Right lobe of liver (tissue), 6 donors: ENCODE measurements around the gene SREBF2. TPM values are rescaled to one million over a fixed set of nuclear protein-coding genes. Genes with fewer than 3 reads are reported as not detected.

Experiments used
- ATAC-seq, 4 donors: fragments of 200-7000 bp; cut with Tn5 transposase; one replicate each; pipeline ENCODE4 v1.9.1; 2020; ENCODE audit warnings: mild to moderate bottlenecking in 4 of 4, moderate library complexity in 4 of 4
- DNase-seq, 3 donors: peaks; one replicate each; pipeline ENCODE4 v3.0.0-alpha.2; 2020
- H3K27ac ChIP-seq, 3 donors: fragments of 200-600 bp; one replicate each; pipeline ENCODE4 v1.8.0; 2022
- H3K27me3 ChIP-seq, 2 donors: fragments of 200-600 bp; one replicate each; pipeline ENCODE4 v1.8.0; 2022
- H3K36me3 ChIP-seq, 4 donors: fragments of 200-600 bp; sonication (generic) in 1 of 4; one replicate each; pipeline versions ENCODE4 v1.5.1 to v1.8.0; 2017 to 2022; ENCODE audit warnings: control low read depth in 1 of 4
- H3K4me1 ChIP-seq, 4 donors: fragments of 200-600 bp; sonication (generic) in 1 of 4; one replicate each; pipeline versions ENCODE4 v1.5.1 to v1.8.0; 2017 to 2022; ENCODE audit warnings: control low read depth in 1 of 4
- H3K4me3 ChIP-seq, 3 donors: fragments of 200-600 bp; one replicate each; pipeline ENCODE4 v1.8.0; 2022
- H3K9me3 ChIP-seq, 4 donors: fragments of 200-600 bp; sonication (generic) in 1 of 4; one replicate each; pipeline versions ENCODE4 v1.5.1 to v1.8.0; 2017 to 2022; ENCODE audit warnings: control low read depth in 1 of 4
- CTCF ChIP-seq, 4 donors: fragments of 200-600 bp in 3 of 4; fragments of 450-650 bp in 1 of 4; IDR thresholded peaks; one replicate each; pipeline versions ENCODE4 v1.5.1 to v1.8.0; 2016 to 2022; ENCODE audit warnings: antibody characterized with exemption in 4 of 4, mild to moderate bottlenecking in 2 of 4
- POLR2A ChIP-seq: fragments of 450-650 bp; IDR thresholded peaks from one replicate; pipeline ENCODE4 v1.6.1; 2017; ENCODE audit warnings: antibody characterized with exemption, mild to moderate bottlenecking
- WGBS: methylation state at CpG from one replicate; pipeline ENCODE4 v1.1.6; 2018; ENCODE audit warnings: low coverage, low lambda C conversion rate; ENCODE audit not compliant: insufficient coverage; ENCODE audit errors: missing lambda C conversion rate; 5-methylcytosine and 5-hydroxymethylcytosine counted together
- intact Hi-C, 2 donors: fragments of 100-400 bp; cut with DNase I; formaldehyde crosslinking; loops; one replicate each; pipeline versions ENCODE4 v1.11.2 to v1.14.1; 2022
- total RNA-seq, 6 experiments: library from RNA; depleted of rRNA in 2 of 6; stranded (reverse); fragments of >200 nt in 2 of 6; fragmentation: NEBNext Ultra II Directional in 3 of 6; extraction: Animal tissue kit (Norgen Biotek cat#: 25700) in 3 of 6; gene quantifications; one replicate each; pipeline versions ENCODE4 v1.1.0 to v1.2.4, GENCODE V29; 2016 to 2023
- donor health status: DM: no; HTN: yes; CAD: no.
- donor health status: DM: no; HTN: no; CAD: no.
- donor health status: DM: no; HTN: no; CAD: no.
- donor health status: DM: no; HTN: yes; CAD: no.
- donor health status: DM: no; HTN: yes; CAD: no.

SREBF2 gene
- total RNA-seq, 6 experiments from 2014 or later: 26.7 to 63.4 (median 37.2) TPM

DNA sequence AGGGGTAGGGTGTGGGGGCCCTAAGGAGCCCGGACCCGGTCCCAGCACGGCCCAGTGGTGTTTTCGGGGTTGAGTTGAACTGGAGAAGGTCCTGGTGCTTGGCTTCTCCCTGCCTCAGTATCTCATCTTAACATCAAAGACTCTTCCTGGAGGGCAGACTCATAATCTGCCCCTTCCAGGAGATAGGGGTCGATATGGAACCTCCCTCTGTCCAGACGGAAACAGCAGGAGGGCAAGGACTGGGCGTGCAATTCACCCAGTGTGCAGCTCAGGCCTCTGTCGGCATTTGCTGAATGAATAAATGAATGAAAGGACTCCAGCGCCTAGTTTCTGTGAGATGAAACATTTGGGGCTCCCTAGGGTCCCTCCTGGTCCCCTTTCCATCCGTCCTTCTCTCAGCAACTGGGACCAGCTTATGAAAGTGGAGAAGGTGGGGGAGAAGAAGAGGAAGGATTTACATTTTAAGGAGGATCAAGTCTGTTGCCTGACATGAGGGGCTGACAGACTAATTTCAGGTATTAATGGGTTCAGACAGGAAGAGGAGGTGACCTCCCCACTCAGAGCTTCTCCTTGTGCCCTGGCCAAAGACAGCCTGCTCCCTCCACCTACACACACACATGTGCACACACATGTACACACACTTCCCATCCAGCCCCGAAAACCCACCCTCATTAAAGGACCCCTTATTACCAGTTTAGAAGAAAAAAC lies 83.0 kb downstream of the SREBF2 start:
- Histone ChIP-seq H3K9me3 (no peaks in the 10 kb centered on the region), H3K4me3 (no peak overlapping the region), H3K27me3 (peaks cover 7 to 34% of the 10 kb centered on the region in 2 donors), H3K4me1 (peaks cover 0 to 11% (median 0%) of the 10 kb centered on the region in 4 donors), H3K27ac (no peak overlapping the region), H3K36me3 (no peaks in the 10 kb centered on the region)
- WGBS: 35% methylated on average over 6 of the region's 11 CpGs
- no peak for DNase-seq
- ATAC-seq: no peak
- TF ChIP-seq CTCF (IDR thresholded peaks at IDR 0.05) (no peak), POLR2A (no peak)
- intact Hi-C loops: no loop called here

DNA sequence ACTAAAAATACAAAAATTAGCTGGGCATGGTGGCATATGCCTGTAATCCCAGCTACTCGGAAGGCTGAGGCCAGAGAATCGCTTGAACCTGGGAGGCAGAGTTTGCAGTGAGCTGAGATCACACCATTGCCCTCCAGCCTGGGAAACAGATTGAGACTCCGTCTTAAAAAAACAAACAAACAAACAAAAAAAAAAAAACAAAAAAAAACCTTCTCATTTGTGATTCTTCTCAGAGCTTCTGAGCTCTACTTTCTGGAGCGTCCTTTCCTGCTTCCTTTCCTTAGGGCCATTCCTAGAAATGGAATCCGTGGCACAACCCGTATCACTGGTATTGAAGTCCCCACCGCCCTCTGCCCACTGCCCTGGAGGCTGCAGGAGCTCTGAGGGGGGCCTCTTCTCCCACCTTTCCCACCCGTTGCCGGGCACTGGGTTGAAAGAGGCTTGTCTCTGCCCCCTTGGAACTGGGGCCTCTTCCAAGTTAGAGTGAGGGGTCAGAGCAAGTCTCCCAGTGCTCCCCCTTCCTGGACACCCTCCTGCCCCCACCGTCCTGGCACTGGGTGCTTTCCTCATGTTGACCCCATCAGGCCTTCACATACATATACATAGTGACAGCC lies 83.9 kb downstream of the SREBF2 start:
- Histone ChIP-seq H3K36me3 (no peaks in the 10 kb centered on the region), H3K27me3 (peaks cover 7 to 29% of the 10 kb centered on the region in 2 donors), H3K4me3 (no peak overlapping the region), H3K9me3 (no peaks in the 10 kb centered on the region), H3K4me1 (peaks cover 0 to 9% (median 0%) of the 10 kb centered on the region in 4 donors), H3K27ac (no peak overlapping the region)
- ATAC-seq: no peak
- 41% methylated on average over 7 of the region's 10 CpGs for WGBS
- no peak for DNase-seq
- intact Hi-C loops: no loop called here
- TF ChIP-seq POLR2A (no peak), CTCF (IDR thresholded peaks at IDR 0.05) (no peak)

GRCh38 chr22:41917375-41917902 lies 84.5 kb downstream of the SREBF2 start:
- TF ChIP-seq POLR2A (no peak), CTCF (IDR thresholded peaks at IDR 0.05) (no peak)

DNA sequence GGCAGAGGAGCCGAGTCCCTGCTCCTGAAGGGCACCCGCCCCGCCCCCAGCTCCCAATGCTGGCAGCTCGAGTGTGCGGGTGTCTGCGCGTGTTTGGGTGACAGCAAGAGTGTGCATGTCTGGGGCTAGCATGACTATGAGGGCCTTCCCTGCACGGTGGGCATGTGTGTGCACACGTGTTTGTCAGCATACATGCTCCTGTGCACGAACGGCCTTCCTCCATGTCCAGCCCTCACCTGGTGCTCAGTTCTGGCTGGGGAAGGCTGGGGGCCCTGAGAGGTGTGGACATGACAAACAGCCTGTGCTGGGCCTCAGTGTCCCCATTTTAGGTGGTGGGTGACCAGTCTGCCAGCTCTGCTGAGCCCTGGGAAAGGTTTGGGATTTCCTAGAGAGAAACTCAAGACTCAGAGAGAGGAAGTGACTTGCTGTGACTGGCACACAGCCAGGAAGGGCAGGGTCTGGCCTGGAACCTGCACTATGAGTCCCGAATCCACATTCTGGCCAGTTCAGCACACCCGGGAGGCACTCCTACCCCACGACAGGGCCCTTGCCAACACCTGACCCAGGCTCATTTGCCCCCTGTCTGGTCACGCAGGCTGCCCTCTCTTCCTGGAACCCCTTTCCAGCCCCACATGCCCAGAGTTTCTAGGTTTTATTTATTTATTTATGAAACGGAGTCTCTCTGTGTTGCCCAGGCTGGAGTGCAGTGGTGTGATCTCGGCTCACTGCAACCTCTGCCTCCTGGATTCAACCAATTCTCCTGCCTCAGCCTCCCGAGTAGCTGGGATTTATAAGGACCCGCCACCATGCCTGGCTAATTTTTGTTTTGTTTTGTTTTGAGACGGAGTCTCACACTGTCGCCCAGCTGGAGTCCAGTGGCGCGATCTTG lies 85.2 kb downstream of the SREBF2 start:
- Histone ChIP-seq H3K4me1 (peaks cover 0 to 9% (median 0%) of the 10 kb centered on the region in 4 donors), H3K27ac (no peak overlapping the region), H3K27me3 (peaks cover 7 to 21% of the 10 kb centered on the region in 2 donors), H3K4me3 (no peak overlapping the region), H3K9me3 (no peaks in the 10 kb centered on the region), H3K36me3 (no peaks in the 10 kb centered on the region)
- ATAC-seq: peak; percentile 13 to 43 (median 22)
- WGBS: 75% methylated on average over 12 of the region's 23 CpGs
- TF ChIP-seq CTCF (IDR thresholded peaks at IDR 0.05) (no peak), POLR2A (no peak)
- peak in 2 of 3 donors; percentile 62 to 69 for DNase-seq
- intact Hi-C loops: no loop called here

More at GRCh38 chr22:41917375-41917902, 84.5 kb downstream of the SREBF2 start:
- Histone ChIP-seq H3K27me3 (peaks cover 7 to 28% of the 10 kb centered on the region in 2 donors), H3K4me3 (no peak overlapping the region), H3K4me1 (peaks cover 0 to 9% (median 0%) of the 10 kb centered on the region in 4 donors), H3K9me3 (no peaks in the 10 kb centered on the region), H3K36me3 (no peaks in the 10 kb centered on the region), H3K27ac (no peak overlapping the region)
- no CpG with 5 or more reads among the region's 11 CpGs for WGBS
- intact Hi-C loops: no loop called here
- ATAC-seq (no peak), DNase-seq (no peak)
